Tibial nerve (tissue), 4 donors: Measurements from ENCODE around the gene TSHZ2.

Source experiments
- CTCF ChIP-seq, 5 experiments: fragments of 200-600 bp in 3 of 5; fragments of 450-650 bp in 2 of 5; sonication (generic) in 3 of 5; IDR thresholded peaks; one replicate each; pipeline ENCODE4 v1.5.1; 2016 to 2019; ENCODE audit warnings: antibody characterized with exemption in 5 of 5, mild to moderate bottlenecking in 3 of 5, moderate library complexity in 2 of 5
- EP300 ChIP-seq, 2 donors: sonication (generic); formaldehyde crosslinking; IDR thresholded peaks; one replicate each; pipeline ENCODE4 v1.6.1; 2017; ENCODE audit warnings: antibody characterized with exemption in 2 of 2, mild to moderate bottlenecking in 1 of 2
- POLR2A ChIP-seq, 2 donors: fragments of 450-650 bp; IDR thresholded peaks; one replicate each; pipeline ENCODE4 v1.6.1; 2017; ENCODE audit warnings: antibody characterized with exemption in 2 of 2, mild to moderate bottlenecking in 2 of 2, moderate library complexity in 2 of 2

GRCh38 chr20:53492212-53492611, 520.1 kb downstream of the TSHZ2 start:
- TF ChIP-seq CTCF (IDR thresholded peaks at IDR 0.05) (no peak), POLR2A (IDR thresholded peaks at IDR 0.05) (no peak), EP300 (IDR thresholded peaks at IDR 0.05) (no peak)
